Kidney (tissue), 14 donors: ENCODE measurements around the gene ALDH1L2. TPM values are rescaled to one million over a fixed set of nuclear protein-coding genes. Genes with fewer than 3 reads are reported as not detected.

Experiments used
- DNase-seq, 5 donors: peaks; one replicate each; pipeline ENCODE4 v3.0.0-alpha.2; 2013 to 2020
- FAIRE-seq: peaks from 2 replicates; lab custom pipeline; 2012; peaks lifted over from hg19 to GRCh38; lab: Jason Lieb, UNC
- H3K27ac ChIP-seq, 2 donors: one replicate each; pipeline ENCODE4 v1.7.0; 2013; ENCODE audit warnings: low read depth in 2 of 2, low read length in 2 of 2, inconsistent platforms in 1 of 2
- H3K27me3 ChIP-seq: one replicate; pipeline ENCODE4 v1.7.1; 2013; ENCODE audit warnings: low read length, inconsistent platforms; ENCODE audit not compliant: control insufficient read depth, insufficient read depth
- H3K36me3 ChIP-seq, 3 donors: one replicate each; pipeline versions ENCODE4 v1.7.0 to v1.7.1; 2013; ENCODE audit warnings: low read length in 3 of 3, control low read depth in 1 of 3, inconsistent platforms in 1 of 3; ENCODE audit not compliant: insufficient read depth in 3 of 3, control insufficient read depth in 2 of 3
- H3K4me1 ChIP-seq, 3 donors: one replicate each; pipeline versions ENCODE4 v1.7.0 to v1.7.1; 2013; ENCODE audit warnings: low read length in 3 of 3, inconsistent platforms in 1 of 3, low read depth in 1 of 3; ENCODE audit not compliant: control insufficient read depth in 2 of 3, insufficient read depth in 2 of 3
- H3K4me3 ChIP-seq, 3 donors: one replicate each; pipeline versions ENCODE4 v1.7.0 to v1.8.1; 2013; ENCODE audit warnings: low read length in 3 of 3, control low read depth in 1 of 3, inconsistent platforms in 1 of 3
- H3K9ac ChIP-seq, 3 donors: one replicate each; pipeline versions ENCODE4 v1.7.0 to v1.7.1; 2013; ENCODE audit warnings: low read length in 3 of 3, control low read depth in 1 of 3, inconsistent platforms in 1 of 3
- H3K9me3 ChIP-seq, 3 donors: one replicate each; pipeline versions ENCODE4 v1.7.0 to v1.7.1; 2013; ENCODE audit warnings: low read length in 3 of 3, control low read depth in 1 of 3, inconsistent platforms in 1 of 3; ENCODE audit not compliant: control insufficient read depth in 2 of 3, insufficient read depth in 1 of 3
- CTCF ChIP-seq: IDR thresholded peaks from 3 replicates; pipeline ENCODE4 v1.5.1; 2012; ENCODE audit warnings: mild to moderate bottlenecking, moderate library complexity, borderline replicate concordance; ENCODE audit not compliant: insufficient read depth; ENCODE audit errors: extremely low read depth
- intact Hi-C: fragments of 100-400 bp; cut with DNase I; formaldehyde crosslinking; loops from one replicate; pipeline ENCODE4 v1.11.1; 2022
- polyA plus RNA-seq: library from polyadenylated mRNA; stranded (reverse); fragments of 350-450 nt; fragmentation: Illumina TruSeq; extraction: RNeasy Lipid Tissue Mini Kit (QIAGEN cat#74804); gene quantifications from one replicate; pipeline ENCODE4 v1.2.3, GENCODE V29; 2014; ENCODE audit warnings: low read depth, low replicate concordance; ENCODE audit not compliant: insufficient read depth
- total RNA-seq: library from RNA; stranded (reverse); fragmentation: NEBNext Ultra II Directional; extraction: Animal tissue kit (Norgen Biotek cat#: 25700); gene quantifications from one replicate; pipeline ENCODE4 v1.2.1, GENCODE V29; 2021
- donor health status: control.
- donor health status: control.
- donor health status: control.
- donor health status: control.
- donor health status: control.
- donor health status: DM: yes; HTN: yes; CAD: no.
- donor health status: Normal renal cell carcinoma (clear cell type).

Gene ALDH1L2
- total and polyA plus RNA-seq, 2 donors from 2014 or later, result 0.28 to 17.2 TPM

GRCh38 chr12:104971306-104971705 is 113.0 kb downstream of the ALDH1L2 start:
- no peak for TF ChIP-seq CTCF

More at GRCh38 chr12:104971306-104971705, 113.0 kb downstream of the ALDH1L2 start:
- no peaks in the 10 kb centered on the region for H3K4me1 ChIP-seq
- FAIRE-seq, result no peak
- H3K36me3 ChIP-seq, result no peaks in the 10 kb centered on the region
- no peaks in the 10 kb centered on the region for H3K9me3 ChIP-seq
- DNase-seq, result no peak
- no peak overlapping the region for H3K27ac ChIP-seq
- intact Hi-C loops, result no loop called here
- no peak overlapping the region for H3K9ac ChIP-seq
- H3K27me3 ChIP-seq, result no peaks in the 10 kb centered on the region
- H3K4me3 ChIP-seq, result no peak overlapping the region

Other genes starting within 250 kb of the ALDH1L2 start
- gene SLC41A2, start 126.2 kb downstream of the ALDH1L2 start, total RNA-seq, result 27.6 TPM
- 3.2 TPM for gene SLC41A2, start 126.2 kb downstream of the ALDH1L2 start, polyA plus RNA-seq
- gene NOPCHAP1, start 98.1 kb downstream of the ALDH1L2 start, total RNA-seq, result 15.3 TPM
- 14.8 TPM for gene NOPCHAP1, start 98.1 kb downstream of the ALDH1L2 start, polyA plus RNA-seq
- 63.6 TPM for gene WASHC4, start 23.3 kb upstream of the ALDH1L2 start, total RNA-seq
- 10.7 TPM for gene WASHC4, start 23.3 kb upstream of the ALDH1L2 start, polyA plus RNA-seq
- 42.5 TPM for gene APPL2, start 151.7 kb upstream of the ALDH1L2 start, total RNA-seq
- gene APPL2, start 151.7 kb upstream of the ALDH1L2 start, polyA plus RNA-seq, result 17.9 TPM
- gene C12orf75, start 246.2 kb upstream of the ALDH1L2 start, total RNA-seq, result 127 TPM
- gene C12orf75, start 246.2 kb upstream of the ALDH1L2 start, polyA plus RNA-seq, result 107 TPM